ENCODE data around the gene GPR17.

The GPR17 gene

GRCh38 chr2:127695491-127696472, 49.8 kb downstream of the GPR17 start:
- no peaks in the 10 kb centered on the region for H3K79me2 ChIP-seq (ENCODE audit: insufficient read depth, low read length)
- H3K9ac ChIP-seq (ENCODE audit: low read length) = peak overlapping the region; percentile 29
- no peaks in the 10 kb centered on the region for H3K36me3 ChIP-seq (ENCODE audit: low read length)
- H3K9me2 ChIP-seq (replicated peaks; ENCODE audit: insufficient read depth, low read length) = no peaks in the 10 kb centered on the region
- TF ChIP-seq EZH2phosphoT487 (conservative IDR thresholded peaks at IDR 0.05; ENCODE audit: low read length) = no peak
- peak; percentile 59 for TF ChIP-seq CTCF (IDR thresholded peaks at IDR 0.05; ENCODE audit: insufficient read depth, low read length, poor library complexity, severe bottlenecking)
- H3K27me3 ChIP-seq (ENCODE audit: low read length) = no peaks in the 10 kb centered on the region
- peak overlapping the region; percentile 34 for H3K4me3 ChIP-seq (ENCODE audit: insufficient read depth, low read length, poor library complexity, severe bottlenecking)
- no peak overlapping the region for H3K27ac ChIP-seq (ENCODE audit: low read depth, low read length)
- peak overlapping the region; percentile 51 for H3K4me2 ChIP-seq (ENCODE audit: low read depth, low read length, poor library complexity, severe bottlenecking)
- H4K20me1 ChIP-seq (ENCODE audit: low read depth, low read length) = no peaks in the 10 kb centered on the region
- peaks cover 13% of the 10 kb centered on the region for H3F3A ChIP-seq (ENCODE audit: insufficient read depth)
- H2AFZ ChIP-seq (ENCODE audit: low read depth, low read length, severe bottlenecking) = peak overlapping the region; percentile 64
- H3K9me3 ChIP-seq (ENCODE audit: insufficient read depth, low read length) = peaks cover 5% of the 10 kb centered on the region; the same call in 1 of the 2 replicates

DNA sequence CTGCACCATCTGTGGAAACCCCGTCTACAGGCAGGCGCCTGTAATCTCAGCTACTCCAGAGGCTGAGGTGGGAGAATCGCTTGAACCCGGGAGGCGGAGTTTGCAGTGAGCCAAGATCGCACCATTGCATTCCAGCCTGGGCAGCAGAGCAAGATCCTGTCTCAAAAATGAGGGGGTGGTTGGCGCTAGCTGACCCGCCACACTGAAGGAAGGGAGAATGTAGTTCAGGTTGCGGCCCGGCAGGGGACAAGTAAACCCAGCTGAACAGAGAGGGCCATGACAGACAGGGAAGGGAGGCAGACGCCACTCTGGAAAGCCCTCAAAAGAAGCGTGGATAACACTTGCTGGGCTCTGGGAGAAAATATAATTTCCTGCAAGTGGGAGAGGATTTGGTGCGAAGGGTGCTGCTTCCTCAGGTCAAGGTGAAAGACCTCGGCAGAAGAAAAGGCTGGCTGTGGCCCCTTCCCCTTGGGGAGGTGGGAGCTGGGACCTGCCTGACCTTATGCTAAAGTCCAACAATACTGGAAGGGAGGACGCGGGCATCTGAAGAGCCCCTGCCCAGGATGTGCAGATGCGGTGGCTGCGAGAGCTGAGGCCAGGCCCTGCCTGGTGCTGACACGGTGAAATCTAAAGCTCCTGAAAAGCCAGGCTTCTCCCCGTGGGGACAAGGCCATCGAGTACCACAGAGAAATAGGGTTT, 51.7 kb downstream of the GPR17 start:
- no peak overlapping the region for H3K4me3 ChIP-seq (ENCODE audit: insufficient read depth, low read length, poor library complexity, severe bottlenecking)
- no peak overlapping the region for H3K9ac ChIP-seq (ENCODE audit: low read length)
- no peaks in the 10 kb centered on the region for H3K9me2 ChIP-seq (replicated peaks; ENCODE audit: insufficient read depth, low read length)
- H3F3A ChIP-seq (ENCODE audit: insufficient read depth) = peaks cover 23% of the 10 kb centered on the region
- no peak overlapping the region for H3K4me2 ChIP-seq (ENCODE audit: low read depth, low read length, poor library complexity, severe bottlenecking)
- H3K27me3 ChIP-seq (ENCODE audit: low read length) = no peaks in the 10 kb centered on the region
- TF ChIP-seq CTCF (IDR thresholded peaks at IDR 0.05; ENCODE audit: insufficient read depth, low read length, poor library complexity, severe bottlenecking) = no peak
- no peak for TF ChIP-seq EZH2phosphoT487 (conservative IDR thresholded peaks at IDR 0.05; ENCODE audit: low read length)
- no peaks in the 10 kb centered on the region for H3K36me3 ChIP-seq (ENCODE audit: low read length)
- no peaks in the 10 kb centered on the region for H3K9me3 ChIP-seq (ENCODE audit: insufficient read depth, low read length)
- H3K79me2 ChIP-seq (ENCODE audit: insufficient read depth, low read length) = peaks cover 4% of the 10 kb centered on the region
- H3K27ac ChIP-seq (ENCODE audit: low read depth, low read length) = no peak overlapping the region
- no peak overlapping the region for H2AFZ ChIP-seq (ENCODE audit: low read depth, low read length, severe bottlenecking)
- H4K20me1 ChIP-seq (ENCODE audit: low read depth, low read length) = peaks cover under 1% of the 10 kb centered on the region; the same call in 1 of the 2 replicates

- peaks cover 30% of the 10 kb centered on the region for H3F3A ChIP-seq (ENCODE audit: insufficient read depth)
- H3K4me2 ChIP-seq (ENCODE audit: low read depth, low read length, poor library complexity, severe bottlenecking) = no peak overlapping the region
- TF ChIP-seq CTCF (IDR thresholded peaks at IDR 0.05; ENCODE audit: insufficient read depth, low read length, poor library complexity, severe bottlenecking) = no peak
- TF ChIP-seq EZH2phosphoT487 (conservative IDR thresholded peaks at IDR 0.05; ENCODE audit: low read length) = no peak
- peaks cover 15% of the 10 kb centered on the region for H3K79me2 ChIP-seq (ENCODE audit: insufficient read depth, low read length)
- H2AFZ ChIP-seq (ENCODE audit: low read depth, low read length, severe bottlenecking) = no peak overlapping the region
- no peaks in the 10 kb centered on the region for H3K36me3 ChIP-seq (ENCODE audit: low read length)
- no peak overlapping the region for H3K27ac ChIP-seq (ENCODE audit: low read depth, low read length)
- H4K20me1 ChIP-seq (ENCODE audit: low read depth, low read length) = peaks cover 8% of the 10 kb centered on the region; the same call in 1 of the 2 replicates
- no peaks in the 10 kb centered on the region for H3K9me2 ChIP-seq (replicated peaks; ENCODE audit: insufficient read depth, low read length)
- no peak overlapping the region for H3K9ac ChIP-seq (ENCODE audit: low read length)
- H3K9me3 ChIP-seq (ENCODE audit: insufficient read depth, low read length) = no peaks in the 10 kb centered on the region
- H3K4me3 ChIP-seq (ENCODE audit: insufficient read depth, low read length, poor library complexity, severe bottlenecking) = no peak overlapping the region
- no peaks in the 10 kb centered on the region for H3K27me3 ChIP-seq (ENCODE audit: low read length)
These were observed 52.8 kb downstream of the GPR17 start for GRCh38 chr2:127698553-127699355.

Data from SU-DHL-6 (cell line).